HepG2 (cell line): Measurements from ENCODE around the gene NAV2. TPM values are rescaled to one million over a fixed set of nuclear protein-coding genes. Genes with fewer than 3 reads are reported as not detected.

ENCODE experiments used
- ATAC-seq: fragments of 200-7000 bp; cut with Tn5 transposase; 3 replicates; pipeline ENCODE4 v1.9.1; 2020; ENCODE audit warnings: mild to moderate bottlenecking, moderate library complexity
- BruUV-seq: library from RNA; stranded (reverse); fragments of 400-500 nt; replicated peaks from 2 replicates; lab custom pipeline; 2021; lab: Mats Ljungman, UMichigan
- CTCF ChIA-PET: fragments of 300-600 bp; formaldehyde crosslinking; extraction: SDS; loops from one replicate; lab custom pipeline; 2021; ENCODE audit warnings: low total read pairs, inconsistent platforms, low intra/inter-chr PET ratio; lab: Yijun Ruan, JAX
- POLR2A ChIA-PET: fragments of 350-600 bp; sonication (Branson Sonifier 250); formaldehyde crosslinking; loops from one replicate; lab custom pipeline; 2020; ENCODE audit warnings: antibody characterized with exemption, inconsistent platforms; lab: Yijun Ruan, JAX
- DNase-seq: peaks from one replicate; pipeline ENCODE4 v3.0.0-alpha.2; 2015; ENCODE audit warnings: low spot score
- FAIRE-seq: peaks from 3 replicates; lab custom pipeline; 2011; peaks lifted over from hg19 to GRCh38; lab: Jason Lieb, UNC
- H2AFZ ChIP-seq: one replicate; pipeline ENCODE4 v1.6.1; 2011; ENCODE audit warnings: low read length, inconsistent platforms
- H3K27ac ChIP-seq: fragments of 300-600 bp; 3 replicates; pipeline ENCODE4 v1.8.0; 2011; ENCODE audit warnings: mixed run types, mild to moderate bottlenecking, mixed read lengths, low read length, inconsistent platforms; ENCODE audit not compliant: insufficient read depth; ENCODE audit errors: extremely low read length
- H3K27me3 ChIP-seq, 2 experiments: fragments of 200-600 bp in 1 of 2; 2 replicates in 1 of 2; 3 replicates in 1 of 2; pipeline versions ENCODE4 v1.6.0 to v1.8.0; 2011; ENCODE audit warnings: low read length in 2 of 2, mild to moderate bottlenecking in 2 of 2, moderate library complexity in 2 of 2, inconsistent platforms in 1 of 2; ENCODE audit not compliant: insufficient read depth in 2 of 2, control insufficient read depth in 1 of 2
- H3K36me3 ChIP-seq, 2 experiments: fragments of 200-600 bp in 1 of 2; replicated peaks in 1 of 2; 2 replicates in 1 of 2; 3 replicates in 1 of 2; pipeline versions ENCODE4 v1.5.1 to v1.8.0; 2011; ENCODE audit warnings: low read length in 2 of 2, inconsistent platforms in 1 of 2; ENCODE audit not compliant: insufficient read depth in 2 of 2, control insufficient read depth in 1 of 2
- H3K4me1 ChIP-seq: 2 replicates; pipeline ENCODE4 v1.5.1; 2012; ENCODE audit warnings: low read length, inconsistent platforms; ENCODE audit not compliant: insufficient read depth
- H3K4me2 ChIP-seq: 2 replicates; pipeline ENCODE4 v1.6.0; 2011; ENCODE audit warnings: low read depth, low read length, inconsistent platforms
- H3K4me3 ChIP-seq, 3 experiments: fragments of 200-600 bp in 1 of 3; sonication (generic), shearing (Covaris generic) in 1 of 3; replicated peaks in 1 of 3; 2 replicates each; pipeline ENCODE4 v1.5.1; 2011 to 2016; ENCODE audit warnings: low read length in 3 of 3, inconsistent platforms in 2 of 3, low read depth in 2 of 3, mild to moderate bottlenecking in 2 of 3, control low read depth in 1 of 3, mixed read lengths in 1 of 3; ENCODE audit not compliant: insufficient read depth in 1 of 3
- H3K79me2 ChIP-seq: one replicate; pipeline ENCODE4 v1.6.1; 2011; ENCODE audit warnings: low read length, inconsistent platforms; ENCODE audit not compliant: insufficient read depth
- H3K9ac ChIP-seq: 2 replicates; pipeline ENCODE4 v1.6.0; 2011; ENCODE audit warnings: mild to moderate bottlenecking, low read depth, low read length, inconsistent platforms; ENCODE audit not compliant: insufficient read depth
- H3K9me3 ChIP-seq: 2 replicates; pipeline ENCODE4 v1.5.1; 2012; ENCODE audit warnings: mild to moderate bottlenecking, low read length
- H4K20me1 ChIP-seq: 2 replicates; pipeline ENCODE4 v1.6.0; 2011; ENCODE audit warnings: inconsistent platforms, mild to moderate bottlenecking, low read length, moderate library complexity; ENCODE audit not compliant: insufficient read depth
- EZH2 ChIP-seq: conservative IDR thresholded peaks from 2 replicates; pipeline ENCODE4 v1.6.1; 2012; ENCODE audit warnings: mild to moderate bottlenecking, low read depth, low read length, moderate library complexity
- HMG20B ChIP-seq: conservative IDR thresholded peaks from 2 replicates; pipeline ENCODE4 v1.6.1; 2016; ENCODE audit warnings: missing genetic modification reagents, missing compliant biosample characterization
- HNF1B ChIP-seq: sonication (generic); formaldehyde crosslinking; IDR thresholded peaks from 2 replicates; pipeline ENCODE4 v1.5.1; 2020; ENCODE audit warnings: mild to moderate bottlenecking, moderate library complexity, missing genetic modification reagents
- HOMEZ ChIP-seq: IDR thresholded peaks from 2 replicates; pipeline ENCODE4 v1.6.1; 2016; ENCODE audit warnings: low read depth
- IKZF4 ChIP-seq: sonication (generic); formaldehyde crosslinking; IDR thresholded peaks from 2 replicates; pipeline ENCODE4 v1.5.1; 2020; ENCODE audit warnings: borderline replicate concordance, mild to moderate bottlenecking, low read depth, missing genetic modification reagents; ENCODE audit errors: not compliant biosample characterization
- KLF16 ChIP-seq, 2 experiments: sonication (generic) in 1 of 2; formaldehyde crosslinking in 1 of 2; IDR thresholded peaks; 2 replicates each; pipeline versions ENCODE4 v1.6.1 to v1.8.0; 2016 to 2023; ENCODE audit warnings: missing genetic modification reagents in 2 of 2, missing compliant biosample characterization in 1 of 2
- SCMH1 ChIP-seq: sonication (generic); formaldehyde crosslinking; IDR thresholded peaks from 2 replicates; pipeline ENCODE4 v1.9.0; 2021; ENCODE audit warnings: missing genetic modification reagents, mild to moderate bottlenecking, borderline replicate concordance
- ZNF17 ChIP-seq: sonication (generic); formaldehyde crosslinking; IDR thresholded peaks from 2 replicates; pipeline ENCODE4 v1.5.0; 2020; ENCODE audit warnings: mild to moderate bottlenecking, missing genetic modification reagents
- ZNF251 ChIP-seq: sonication (generic); formaldehyde crosslinking; IDR thresholded peaks from 2 replicates; pipeline ENCODE4 v1.9.0; 2021; ENCODE audit warnings: mild to moderate bottlenecking, missing genetic modification reagents
- ZNF33A ChIP-seq: sonication (generic); formaldehyde crosslinking; IDR thresholded peaks from 2 replicates; pipeline ENCODE4 v1.5.1; 2020; ENCODE audit warnings: missing genetic modification reagents, mild to moderate bottlenecking, moderate library complexity, borderline replicate concordance
- ZNF468 ChIP-seq: sonication (generic); formaldehyde crosslinking; IDR thresholded peaks from 2 replicates; pipeline ENCODE4 v1.8.0; 2022; ENCODE audit warnings: mild to moderate bottlenecking, moderate library complexity, missing genetic modification reagents
- ZNF7 ChIP-seq: IDR thresholded peaks from 2 replicates; pipeline ENCODE4 v1.6.1; 2016; ENCODE audit warnings: missing biosample characterization, missing genetic modification reagents
- ZNF747 ChIP-seq: sonication (generic); formaldehyde crosslinking; IDR thresholded peaks from 2 replicates; pipeline ENCODE4 v1.8.1; 2023; ENCODE audit warnings: missing genetic modification reagents, mild to moderate bottlenecking, borderline replicate concordance
- ZNF773 ChIP-seq: sonication (generic); formaldehyde crosslinking; IDR thresholded peaks from 2 replicates; pipeline ENCODE4 v1.4.0; 2020; ENCODE audit warnings: missing genetic modification reagents, borderline replicate concordance
- ZSCAN9 ChIP-seq: IDR thresholded peaks from 2 replicates; pipeline ENCODE4 v1.6.1; 2016; ENCODE audit warnings: borderline replicate concordance
- WGBS: methylation state at CpG from one replicate; pipeline ENCODE4 v1.1.6; 2017; ENCODE audit warnings: low lambda C conversion rate; 5-methylcytosine and 5-hydroxymethylcytosine counted together
- in situ Hi-C: cut with HindIII; loops from 2 replicates; pipeline ENCODE4 v1.10.0; 2017; ENCODE audit warnings: low pct_unique_long_range_greater_than_20kb; ENCODE audit not compliant: extremely low pct_ligation_motif_present
- intact Hi-C: fragments of 100-400 bp; cut with micrococcal nuclease; formaldehyde crosslinking; loops from one replicate; pipeline ENCODE4 v1.10.0; 2022; ENCODE audit not compliant: unreplicated experiment
- polyA plus RNA-seq, 8 experiments: library from polyadenylated mRNA; depleted of rRNA in 3 of 8; stranded (reverse) in 7 of 8; unstranded in 1 of 8; fragments of >200 nt; fragmentation: Illumina TruSeq in 4 of 8; extraction: Trizol in 4 of 8; gene quantifications; 2 replicates each; pipeline versions ENCODE4 v1.2.1 to v1.2.3, GENCODE V29; 2011 to 2016; ENCODE audit warnings: low read depth in 4 of 8, missing spikeins in 1 of 8, mixed read lengths in 1 of 8; ENCODE audit not compliant: insufficient read depth in 1 of 8
- total RNA-seq, 5 experiments: library from RNA; depleted of rRNA; stranded (reverse); fragments of >200 nt; fragmentation: Illumina TruSeq; extraction: Trizol; gene quantifications; 2 replicates each; pipeline ENCODE4 v1.2.3, GENCODE V29; 2016; ENCODE audit warnings: low read depth in 1 of 5

Gene NAV2
- total and polyA plus RNA-seq, 2 of the 13 experiments (the other 11 are each of a cell fraction or from before 2014, with no cell fraction given): 9.3 to 34.6 TPM

- WGBS: no CpG with 5 or more reads among the region's 1 CpG
- ATAC-seq (no peak), DNase-seq (no peak), FAIRE-seq (no peak)
- BruUV-seq: no TSS peak
- Histone ChIP-seq H3K79me2 (no peaks in the 10 kb centered on the region), H3K9ac (no peak overlapping the region), H3K9me3 (no peaks in the 10 kb centered on the region), H4K20me1 (no peaks in the 10 kb centered on the region), H2AFZ (no peak overlapping the region), H3K4me3 (no peak overlapping the region), H3K27ac (no peak overlapping the region), H3K4me2 (no peak overlapping the region), H3K27me3 (peaks cover 0 to 9% of the 10 kb centered on the region in 2 experiments; a peak in 3 of 5 replicates), H3K4me1 (no peaks in the 10 kb centered on the region), H3K36me3 (no peaks in the 10 kb centered on the region)
- intact Hi-C loops: no loop called here
- TF ChIP-seq ZNF17 (CRISPR knock-in tag) (no peak), KLF16 (CRISPR knock-in tag; IDR thresholded peaks at IDR 0.05) (no peak), IKZF4 (CRISPR knock-in tag) (no peak), ZSCAN9 (CRISPR knock-in tag) (no peak), EZH2 (no peak), ZNF7 (no peak), HMG20B (no peak), ZNF33A (CRISPR knock-in tag) (no peak), ZNF747 (CRISPR knock-in tag) (no peak), HNF1B (CRISPR knock-in tag) (no peak), SCMH1 (CRISPR knock-in tag) (no peak), HOMEZ (CRISPR knock-in tag) (no peak), ZNF251 (no peak), ZNF468 (CRISPR knock-in tag) (no peak), ZNF773 (CRISPR knock-in tag) (no peak)
- ChIA-PET POLR2A (no interaction called here), CTCF (no interaction called here)
- in situ Hi-C loops: no loop called here
These were observed 14.6 kb downstream of the NAV2 start for GRCh38 chr11:19727246-19727645.
